HCT116 (cell line): Measurements from ENCODE around the gene CPZ. TPM values are rescaled to one million over a fixed set of nuclear protein-coding genes. Genes with fewer than 3 reads are reported as not detected.

ENCODE experiments used
- ATAC-seq: fragments of 200-7000 bp; cut with Tn5 transposase; 2 replicates; pipeline ENCODE4 v1.9.1; 2020; ENCODE audit warnings: mild to moderate bottlenecking, moderate library complexity
- BruUV-seq: library from RNA; stranded (reverse); fragments of 400-500 nt; replicated peaks from 2 replicates; lab custom pipeline; 2021; lab: Mats Ljungman, UMichigan
- CTCF ChIA-PET: fragments of 300-600 bp; sonication (Branson Sonifier 250); formaldehyde crosslinking; loops from one replicate; lab custom pipeline; 2021; ENCODE audit warnings: antibody characterized with exemption; lab: Charles Lee
- POLR2A ChIA-PET: fragments of 300-600, 350-600 bp; sonication (Branson Sonifier 250); formaldehyde crosslinking; loops from one replicate; lab custom pipeline; 2021; ENCODE audit warnings: antibody characterized with exemption; lab: Charles Lee
- RAD21 ChIA-PET, 2 experiments: fragments of 300-600 bp; sonication (Branson Sonifier 250); formaldehyde crosslinking; loops; one replicate each; lab custom pipeline; 2023; ENCODE audit warnings: low total read pairs in 2 of 2; ENCODE audit not compliant: uncharacterized antibody in 2 of 2, unreplicated experiment in 2 of 2, low non-redundant PET in 1 of 2; lab: Charles Lee
- DNase-seq: peaks from one replicate; pipeline ENCODE4 v3.0.0-alpha.2; 2010; ENCODE audit warnings: low read depth, low spot score
- H2AFZ ChIP-seq: fragments of 200-600 bp; shearing (Covaris generic), sonication (generic); 2 replicates; pipeline ENCODE4 v1.6.1; 2017; ENCODE audit warnings: low read depth, mixed run types, mixed read lengths, antibody characterized with exemption, low read length; ENCODE audit not compliant: poor library complexity, severe bottlenecking
- H3K27ac ChIP-seq: 2 replicates; pipeline ENCODE4 v1.5.1; 2012; ENCODE audit warnings: low read depth, low read length
- H3K27me3 ChIP-seq: fragments of 200-600 bp; sonication (generic); 2 replicates; pipeline ENCODE4 v1.6.1; 2016; ENCODE audit warnings: mixed run types, low read length, mixed read lengths; ENCODE audit not compliant: insufficient read depth
- H3K36me3 ChIP-seq, 2 experiments: fragments of 200-500 bp in 1 of 2; fragments of 200-600 bp in 1 of 2; sonication (Bioruptor generic) in 1 of 2; sonication (generic) in 1 of 2; 2 replicates each; pipeline versions ENCODE4 v1.5.1 to v1.6.1; 2014 to 2016; ENCODE audit warnings: low read length in 2 of 2, inconsistent platforms in 1 of 2, mixed read lengths in 1 of 2, mixed run types in 1 of 2; ENCODE audit not compliant: insufficient read depth in 2 of 2, control insufficient read depth in 1 of 2
- H3K4me1 ChIP-seq, 2 experiments: fragments of 200-600 bp in 1 of 2; sonication (generic) in 1 of 2; 2 replicates each; pipeline versions ENCODE4 v1.5.1 to v1.6.1; 2012 to 2017; ENCODE audit warnings: low read length in 2 of 2, inconsistent platforms in 1 of 2, mild to moderate bottlenecking in 1 of 2, mixed read lengths in 1 of 2, mixed run types in 1 of 2, moderate library complexity in 1 of 2; ENCODE audit not compliant: insufficient read depth in 2 of 2, control insufficient read depth in 1 of 2
- H3K4me2 ChIP-seq: fragments of 200-600 bp; sonication (generic); 2 replicates; pipeline ENCODE4 v1.6.1; 2017; ENCODE audit warnings: mixed run types, low read length, mixed read lengths
- H3K4me3 ChIP-seq, 2 experiments: fragments of 200-600 bp in 1 of 2; sonication (generic) in 1 of 2; replicated peaks in 1 of 2; 2 replicates each; pipeline ENCODE4 v1.5.1; 2011 to 2016; ENCODE audit warnings: low read length in 2 of 2, control low read depth in 1 of 2, low read depth in 1 of 2, mild to moderate bottlenecking in 1 of 2, mixed read lengths in 1 of 2, mixed run types in 1 of 2
- H3K79me2 ChIP-seq: fragments of 200-600 bp; sonication (generic); 2 replicates; pipeline ENCODE4 v1.6.1; 2017; ENCODE audit warnings: mild to moderate bottlenecking, mixed run types, low read length, moderate library complexity, mixed read lengths; ENCODE audit not compliant: insufficient read depth
- H3K9ac ChIP-seq: fragments of 200-600 bp; sonication (generic); 2 replicates; pipeline ENCODE4 v1.6.1; 2016; ENCODE audit warnings: low read length, mixed read lengths
- H3K9me2 ChIP-seq: fragments of 200-600 bp; sonication (generic), shearing (Covaris generic); 2 replicates; pipeline ENCODE4 v1.6.1; 2017; ENCODE audit warnings: mixed run types, mild to moderate bottlenecking, moderate library complexity; ENCODE audit not compliant: insufficient read depth
- H3K9me3 ChIP-seq, 2 experiments: fragments of 200-500 bp in 1 of 2; fragments of 200-600 bp in 1 of 2; sonication (Bioruptor generic) in 1 of 2; sonication (generic) in 1 of 2; 2 replicates each; pipeline ENCODE4 v1.6.1; 2014 to 2017; ENCODE audit warnings: low read length in 2 of 2, mixed read lengths in 2 of 2, inconsistent platforms in 1 of 2, low read depth in 1 of 2, mild to moderate bottlenecking in 1 of 2, mixed run types in 1 of 2, moderate library complexity in 1 of 2; ENCODE audit not compliant: control insufficient read depth in 1 of 2, insufficient read depth in 1 of 2
- H4K20me1 ChIP-seq: fragments of 200-600 bp; sonication (generic), shearing (Covaris generic); 2 replicates; pipeline ENCODE4 v1.6.1; 2017; ENCODE audit warnings: mixed run types, mild to moderate bottlenecking, moderate library complexity; ENCODE audit not compliant: insufficient read depth
- ATF3 ChIP-seq: IDR thresholded peaks from 2 replicates; pipeline ENCODE4 v1.6.1; 2012
- CBX3 ChIP-seq: IDR thresholded peaks from 2 replicates; pipeline ENCODE4 v1.6.1; 2012; ENCODE audit warnings: low read depth
- CEBPB ChIP-seq: IDR thresholded peaks from 2 replicates; pipeline ENCODE4 v1.6.1; 2012; ENCODE audit warnings: low read depth
- CTCF ChIP-seq, 3 experiments: fragments of 200-600 bp in 1 of 3; sonication (generic) in 1 of 3; IDR thresholded peaks in 2 of 3; conservative IDR thresholded peaks in 1 of 3; 2 replicates each; pipeline ENCODE4 v1.5.1; 2012 to 2017; ENCODE audit warnings: low read depth in 2 of 3, low read length in 2 of 3, antibody characterized with exemption in 1 of 3, borderline replicate concordance in 1 of 3, control low read depth in 1 of 3, mild to moderate bottlenecking in 1 of 3, mixed read lengths in 1 of 3, mixed run types in 1 of 3, moderate library complexity in 1 of 3; ENCODE audit not compliant: insufficient read depth in 1 of 3
- ELF1 ChIP-seq: IDR thresholded peaks from 2 replicates; pipeline ENCODE4 v1.6.1; 2012; ENCODE audit warnings: low read depth, borderline replicate concordance
- EZH2 ChIP-seq: fragments of 200-600 bp; sonication (generic); IDR thresholded peaks from 2 replicates; pipeline ENCODE4 v1.6.1; 2017; ENCODE audit warnings: antibody characterized with exemption, mixed run types
- EZH2phosphoT487 ChIP-seq: fragments of 200-600 bp; IDR thresholded peaks from 2 replicates; pipeline ENCODE4 v1.6.1; 2018; ENCODE audit warnings: antibody characterized with exemption, borderline replicate concordance
- FOSL1 ChIP-seq: IDR thresholded peaks from 2 replicates; pipeline ENCODE4 v1.6.1; 2012; ENCODE audit warnings: low read depth
- JUND ChIP-seq: IDR thresholded peaks from 2 replicates; pipeline ENCODE4 v1.6.1; 2012
- POLR2A ChIP-seq: IDR thresholded peaks from 2 replicates; pipeline ENCODE4 v1.7.0; 2011; ENCODE audit warnings: borderline replicate concordance; ENCODE audit not compliant: insufficient read depth, insufficient read length; ENCODE audit errors: extremely low read depth
- POLR2AphosphoS5 ChIP-seq: IDR thresholded peaks from 2 replicates; pipeline ENCODE4 v1.6.1; 2011; ENCODE audit warnings: mild to moderate bottlenecking, low read depth, low read length, moderate library complexity
- RAD21 ChIP-seq: IDR thresholded peaks from 2 replicates; pipeline ENCODE4 v1.6.1; 2012; ENCODE audit warnings: low read depth, mild to moderate bottlenecking
- REST ChIP-seq: IDR thresholded peaks from 2 replicates; pipeline ENCODE4 v1.6.1; 2012; ENCODE audit warnings: low read depth
- SP1 ChIP-seq: IDR thresholded peaks from 2 replicates; pipeline ENCODE4 v1.6.1; 2012; ENCODE audit warnings: low read depth
- SRF ChIP-seq: IDR thresholded peaks from 2 replicates; pipeline ENCODE4 v1.6.1; 2012; ENCODE audit warnings: low read depth
- YY1 ChIP-seq: IDR thresholded peaks from 2 replicates; pipeline ENCODE4 v1.6.1; 2011; ENCODE audit warnings: low read length, low read depth, moderate library complexity, mild to moderate bottlenecking; ENCODE audit not compliant: insufficient replicate concordance; ENCODE audit errors: extremely low read depth
- ZBTB33 ChIP-seq: IDR thresholded peaks from 2 replicates; pipeline ENCODE4 v1.6.1; 2011; ENCODE audit warnings: mild to moderate bottlenecking, low read length, moderate library complexity; ENCODE audit not compliant: insufficient replicate concordance; ENCODE audit errors: extremely low read depth
- ZNF274 ChIP-seq: fragments of 200-500 bp; sonication (Bioruptor generic); IDR thresholded peaks from 2 replicates; pipeline ENCODE4 v1.6.1; 2014; ENCODE audit warnings: mild to moderate bottlenecking, low read depth, low read length, inconsistent platforms
- intact Hi-C: fragments of 100-400 bp; cut with micrococcal nuclease; formaldehyde crosslinking; loops from 2 replicates; pipeline ENCODE4 v1.10.0; 2022
- total RNA-seq: library from RNA; stranded (reverse); gene quantifications from one replicate; pipeline ENCODE4 v1.2.1, GENCODE V29; 2021; ENCODE audit not compliant: unreplicated experiment
- TF ChIP-seq, protein P1 (sequence below): IDR thresholded peaks from 2 replicates; pipeline ENCODE4 v1.6.1; 2012

Gene CPZ
- total RNA-seq, 1 experiment from 2014 or later, result not detected

DNA sequence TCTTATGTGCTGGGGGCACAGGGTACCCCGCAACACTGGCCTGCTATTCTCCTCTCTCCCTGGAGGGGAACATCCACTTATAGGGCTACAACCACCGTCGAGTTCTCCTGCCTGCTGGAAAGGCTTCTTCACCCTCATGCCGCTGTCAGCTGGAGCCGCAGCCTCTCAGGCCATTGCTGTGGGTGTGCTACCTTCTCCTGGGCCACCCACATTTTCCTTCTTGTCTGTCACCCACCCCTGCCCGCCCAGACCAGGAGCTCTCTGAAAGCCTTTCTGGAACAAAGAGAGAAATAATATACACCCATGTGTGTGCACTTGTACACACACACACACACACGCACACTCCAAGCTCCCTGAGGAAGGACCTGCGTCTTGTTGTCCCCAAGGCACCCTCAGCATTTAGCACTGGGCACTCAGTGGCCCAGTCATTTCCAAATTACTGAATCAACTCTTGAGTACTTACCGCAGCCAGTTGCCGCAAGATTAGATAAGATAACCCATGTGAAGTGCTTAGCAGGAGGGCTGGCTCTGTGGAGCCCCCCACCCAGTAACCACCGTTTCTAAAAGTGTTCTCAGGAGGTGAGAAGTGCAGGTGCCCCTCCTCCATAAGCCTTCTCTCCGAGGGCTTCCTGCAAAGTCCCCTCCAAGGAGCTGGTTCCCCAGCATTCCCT lies 50.2 kb downstream of the CPZ start:
- no peak for DNase-seq
- H3K4me3 ChIP-seq, result no peak overlapping the region
- TF ChIP-seq EZH2phosphoT487 (no peak), POLR2AphosphoS5 (no peak), REST (no peak), YY1 (no peak), RAD21 (no peak), ZBTB33 (no peak), ZNF274 (no peak), ATF3 (no peak), SRF (no peak), ELF1 (no peak), FOSL1 (no peak), EZH2 (no peak), SP1 (no peak), POLR2A (no peak), JUND (no peak), CTCF (IDR thresholded peaks at IDR 0.05 in 2 of 3, conservative IDR thresholded peaks at IDR 0.05 in 1 of 3; ENCODE audit: borderline replicate concordance in 1 of 3, insufficient read depth in 1 of 3, low read depth in 2 of 3, low read length in 2 of 3) (no peak), CBX3 (no peak), CEBPB (no peak)
- TF ChIP-seq, protein P1, sequence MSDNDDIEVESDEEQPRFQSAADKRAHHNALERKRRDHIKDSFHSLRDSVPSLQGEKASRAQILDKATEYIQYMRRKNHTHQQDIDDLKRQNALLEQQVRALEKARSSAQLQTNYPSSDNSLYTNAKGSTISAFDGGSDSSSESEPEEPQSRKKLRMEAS, result no peak
- ATAC-seq, result no peak
- no peaks in the 10 kb centered on the region for H3K36me3 ChIP-seq
- no peaks in the 10 kb centered on the region for H3K9me3 ChIP-seq
- peaks cover 0 to 3% of the 10 kb centered on the region in 2 experiments; a peak in 1 of 4 replicates for H3K4me1 ChIP-seq
- no peak overlapping the region for H3K9ac ChIP-seq
- no TSS peak for BruUV-seq
- H4K20me1 ChIP-seq, result no peaks in the 10 kb centered on the region
- no peak overlapping the region for H3K27ac ChIP-seq
- H3K4me2 ChIP-seq, result no peak overlapping the region
- no peaks in the 10 kb centered on the region for H3K9me2 ChIP-seq
- H3K27me3 ChIP-seq, result no peaks in the 10 kb centered on the region
- POLR2A ChIA-PET, result no interaction called here
- CTCF ChIA-PET, result no interaction called here
- RAD21 ChIA-PET, result no interaction called here
- H3K79me2 ChIP-seq, result no peaks in the 10 kb centered on the region
- no peak overlapping the region for H2AFZ ChIP-seq
- intact Hi-C loops, result no loop called here
